ENCODE results near the gene PLD1. TPM values are rescaled to one million over a fixed set of nuclear protein-coding genes. Genes with fewer than 3 reads are reported as not detected.

PLD1 gene
- total RNA-seq, 1 donor from 2014 or later = not detected

- ChIA-PET CTCF (no interaction called here), POLR2A (no interaction called here)
- ATAC-seq (ENCODE audit: low read depth) (no peak), DNase-seq (no peak)
- H3K4me3 Mint-ChIP-seq = no peak overlapping the region
- intact Hi-C loops (cut with micrococcal nuclease) = no loop called here
- peaks cover 1% of the 10 kb centered on the region for H3K27me3 Mint-ChIP-seq
- no peaks in the 10 kb centered on the region for H3K36me3 Mint-ChIP-seq (ENCODE audit: low read depth)
- TF ChIP-seq CTCF (IDR thresholded peaks at IDR 0.05) = no peak
- no peaks in the 10 kb centered on the region for H3K9me3 Mint-ChIP-seq
- no peak overlapping the region for H3K27ac Mint-ChIP-seq
- H3K4me1 Mint-ChIP-seq = no peaks in the 10 kb centered on the region
Measured at GRCh38 chr3:171654326-171654725, 156.0 kb downstream of the PLD1 start.

GRCh38 chr3:171653701-171654100 is 156.6 kb downstream of the PLD1 start:
- ChIA-PET POLR2A (no interaction called here), CTCF (no interaction called here)
- no peak for ATAC-seq (ENCODE audit: low read depth)
- intact Hi-C loops (cut with micrococcal nuclease) = no loop called here
- Mint-ChIP-seq H3K9me3 (no peaks in the 10 kb centered on the region), H3K4me1 (no peaks in the 10 kb centered on the region), H3K27me3 (peaks cover 1% of the 10 kb centered on the region), H3K27ac (no peak overlapping the region), H3K4me3 (no peak overlapping the region), H3K36me3 (ENCODE audit: low read depth) (no peaks in the 10 kb centered on the region)
- no peak for TF ChIP-seq CTCF (IDR thresholded peaks at IDR 0.05)
- DNase-seq = no peak

GRCh38 chr3:171652932-171653331 is 157.4 kb downstream of the PLD1 start:
- Mint-ChIP-seq H3K4me1 (no peaks in the 10 kb centered on the region), H3K4me3 (no peak overlapping the region), H3K36me3 (ENCODE audit: low read depth) (no peaks in the 10 kb centered on the region), H3K27ac (no peak overlapping the region), H3K9me3 (no peaks in the 10 kb centered on the region), H3K27me3 (no peaks in the 10 kb centered on the region)
- DNase-seq (no peak), ATAC-seq (ENCODE audit: low read depth) (no peak)
- POLR2A ChIA-PET = no interaction called here
- no peak for TF ChIP-seq CTCF (IDR thresholded peaks at IDR 0.05)
- CTCF ChIA-PET = no interaction called here
- intact Hi-C loops (cut with micrococcal nuclease) = no loop called here

- no peak for ATAC-seq (ENCODE audit: low read depth)
- Mint-ChIP-seq H3K4me1 (no peaks in the 10 kb centered on the region), H3K9me3 (no peaks in the 10 kb centered on the region), H3K27me3 (no peaks in the 10 kb centered on the region), H3K27ac (no peak overlapping the region), H3K4me3 (no peak overlapping the region), H3K36me3 (ENCODE audit: low read depth) (no peaks in the 10 kb centered on the region)
- intact Hi-C loops (cut with micrococcal nuclease) = loop anchor here (5.0 kb wide), 1 partner anchor 827 kb away; no protein-coding TSS in a partner anchor
- no peak for DNase-seq
- CTCF ChIA-PET = no interaction called here
- POLR2A ChIA-PET = no interaction called here
- TF ChIP-seq CTCF (IDR thresholded peaks at IDR 0.05) = no peak
Measured at GRCh38 chr3:171649911-171650592, 160.2 kb downstream of the PLD1 start.

- TF ChIP-seq CTCF (IDR thresholded peaks at IDR 0.05) = no peak
- ATAC-seq (ENCODE audit: low read depth) (no peak), DNase-seq (no peak)
- Mint-ChIP-seq H3K27me3 (no peaks in the 10 kb centered on the region), H3K9me3 (no peaks in the 10 kb centered on the region), H3K4me3 (no peak overlapping the region), H3K27ac (no peak overlapping the region), H3K36me3 (ENCODE audit: low read depth) (no peaks in the 10 kb centered on the region), H3K4me1 (no peaks in the 10 kb centered on the region)
- POLR2A ChIA-PET = no interaction called here
- CTCF ChIA-PET = no interaction called here
- intact Hi-C loops (cut with micrococcal nuclease) = loop anchor here (5.0 kb wide), 1 partner anchor 828 kb away; no protein-coding TSS in a partner anchor
Measured at GRCh38 chr3:171649267-171649666, 161.0 kb downstream of the PLD1 start.

Data from activated B cell treated with CpG ODN at 0.5 μM for 24 hours (primary cell).